GM21360 (cell line): ENCODE results near the gene MAP7.
"Not testable (repeated sequence)": the region's sequence is repeated elsewhere in the genome, so short reads cannot be mapped to it uniquely, and the experiment has no call there.

ENCODE experiments used
- ATAC-seq: cut with Tn5 transposase; IDR thresholded peaks from one replicate; pipeline ENCODE4 v1.9.1; 2021; ENCODE audit warnings: mild to moderate bottlenecking, moderate library complexity; ENCODE audit not compliant: unreplicated experiment

Gene MAP7

DNA sequence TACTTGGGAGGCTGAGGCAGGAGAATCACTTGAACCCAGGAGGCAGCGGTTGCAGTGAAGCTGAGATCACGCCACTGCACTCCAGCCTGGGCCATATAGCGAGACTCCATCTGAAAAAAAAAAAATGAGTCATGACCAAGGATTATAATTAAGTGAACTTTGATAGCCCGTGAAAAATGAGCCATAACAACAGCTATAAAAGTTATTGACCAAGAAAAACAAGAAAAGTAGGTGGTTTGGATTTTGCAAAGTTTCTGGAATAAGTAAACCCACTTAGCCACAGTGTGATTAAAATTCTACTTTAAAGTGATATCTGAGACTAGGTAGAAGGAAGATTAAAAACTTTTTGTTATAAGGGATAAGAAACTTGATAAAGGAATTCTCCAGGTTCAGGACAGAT is 234.6 kb downstream of the MAP7 start:
- ATAC-seq = no peak

DNA sequence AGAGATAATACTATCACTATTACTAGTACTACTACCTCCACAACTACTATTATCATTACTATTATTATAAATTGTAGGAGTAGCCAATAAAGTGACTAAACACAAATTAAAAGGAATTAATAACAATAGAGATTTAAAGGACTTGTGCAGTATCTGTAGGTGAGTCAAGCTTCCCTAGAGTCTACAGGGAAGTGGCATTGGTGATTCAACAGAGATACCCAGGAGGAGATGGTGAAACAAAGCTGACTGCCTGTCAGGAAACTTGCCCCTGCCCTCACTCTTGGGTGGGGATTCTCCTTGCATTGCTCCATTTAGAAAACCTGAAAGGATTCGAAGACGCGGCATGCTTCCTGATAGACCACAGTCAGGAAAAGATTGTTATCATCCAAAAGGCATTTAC is 237.2 kb downstream of the MAP7 start:
- ATAC-seq = no peak

DNA sequence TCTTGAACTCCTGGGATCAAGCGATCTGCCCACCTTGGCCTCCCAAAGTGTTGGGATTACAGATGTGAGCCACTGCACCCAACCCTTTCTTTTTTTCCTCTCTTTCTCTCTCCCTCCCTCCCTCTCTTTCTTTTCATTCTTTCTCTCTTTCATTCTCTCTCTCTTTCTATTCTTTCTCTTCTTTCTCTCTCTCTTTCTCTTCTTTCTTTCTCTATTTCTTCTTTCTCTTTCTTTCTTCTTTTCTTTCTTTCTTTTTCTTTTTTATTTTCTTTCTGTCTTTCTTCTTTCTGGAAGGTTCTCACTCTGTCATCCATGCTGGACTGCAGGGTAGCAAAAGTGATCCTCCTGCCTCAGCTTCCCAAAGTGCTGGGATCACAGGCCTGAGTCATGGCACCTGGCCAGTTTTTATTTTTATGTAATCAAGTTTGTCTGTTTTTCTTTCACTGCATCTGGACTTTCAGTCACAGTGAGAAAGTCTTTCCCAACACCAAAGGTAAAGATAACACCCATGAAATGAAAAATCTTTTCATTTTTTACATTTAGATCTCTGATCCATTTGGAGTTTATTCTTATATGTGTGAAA is 240.4 kb downstream of the MAP7 start:
- ATAC-seq = no peak

DNA sequence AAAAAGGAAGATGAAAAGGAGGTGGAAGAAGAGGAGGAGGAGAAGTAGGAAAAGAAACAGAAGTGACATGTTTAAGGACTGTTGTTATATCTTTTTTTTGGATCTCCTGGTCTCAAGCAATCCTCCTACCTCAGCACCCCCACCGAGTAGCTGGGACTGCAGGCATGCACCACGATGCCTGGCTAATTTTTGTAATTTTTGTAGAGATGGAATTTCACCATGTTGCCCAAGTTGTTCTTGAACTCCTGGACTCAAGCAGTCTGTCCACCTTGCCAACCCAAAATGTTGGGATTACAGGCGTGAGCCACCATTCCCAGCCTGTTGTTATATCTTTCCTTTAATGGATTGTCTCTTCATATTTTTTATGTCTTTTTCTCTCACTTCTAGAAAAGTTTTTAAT is 241.1 kb downstream of the MAP7 start:
- ATAC-seq = no peak

DNA sequence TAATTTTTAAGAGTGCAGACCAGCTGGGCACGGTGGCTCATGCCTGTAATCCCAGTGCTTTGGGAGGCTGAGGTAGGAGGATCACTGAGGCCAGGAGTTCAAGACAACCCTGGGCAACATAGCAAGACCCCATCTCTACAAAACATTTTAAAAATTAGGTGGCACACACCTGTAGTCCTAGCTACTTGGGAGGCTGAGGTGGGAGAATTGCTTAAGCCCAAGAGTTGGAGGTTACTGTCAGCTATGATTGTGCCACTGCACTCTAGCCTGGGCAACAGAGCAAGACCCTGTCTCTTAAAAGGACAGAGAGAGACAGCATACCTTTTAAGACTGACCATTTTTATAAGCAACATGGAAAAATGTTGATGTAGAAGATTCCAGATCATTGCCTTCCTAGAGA is 241.8 kb downstream of the MAP7 start:
- not testable (repeated sequence) for ATAC-seq

DNA sequence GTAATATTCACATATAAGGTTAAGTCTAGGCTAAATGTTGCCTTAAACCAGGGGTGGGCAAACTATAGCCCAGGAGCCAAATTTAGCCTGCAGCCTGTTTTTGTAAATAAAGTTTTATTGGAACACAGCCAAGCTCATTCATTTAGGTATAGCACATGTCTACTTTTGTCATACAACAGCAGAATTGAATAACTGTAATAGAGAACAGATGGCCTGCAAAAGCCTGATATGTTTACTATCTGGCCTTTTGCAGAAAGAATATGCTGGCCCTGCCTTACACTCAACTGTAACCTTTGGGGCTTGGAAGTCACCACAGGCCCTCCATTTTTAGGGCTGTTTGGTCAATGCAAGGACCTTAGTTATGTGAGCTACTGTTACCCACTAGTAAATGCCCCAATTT is 242.9 kb downstream of the MAP7 start:
- no peak for ATAC-seq

DNA sequence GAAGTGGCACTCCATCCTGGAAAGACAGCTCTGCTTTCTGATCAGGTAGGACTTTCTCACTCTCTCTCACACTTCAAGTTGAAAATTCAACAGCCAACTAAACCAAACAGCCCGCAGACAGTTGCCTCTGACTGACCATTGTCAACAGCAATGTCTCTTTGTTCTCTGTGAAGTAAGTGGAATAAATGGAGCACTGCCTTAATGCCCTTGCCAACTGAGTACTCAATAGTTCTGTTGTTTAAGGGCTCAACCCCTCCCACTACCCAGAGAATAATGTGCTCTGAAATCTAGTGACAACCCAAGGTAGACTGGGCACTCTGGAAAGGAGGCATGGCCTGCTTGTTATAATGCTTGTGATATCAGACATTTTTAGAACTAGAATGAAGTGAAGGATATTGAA is 243.8 kb downstream of the MAP7 start:
- no peak for ATAC-seq

DNA sequence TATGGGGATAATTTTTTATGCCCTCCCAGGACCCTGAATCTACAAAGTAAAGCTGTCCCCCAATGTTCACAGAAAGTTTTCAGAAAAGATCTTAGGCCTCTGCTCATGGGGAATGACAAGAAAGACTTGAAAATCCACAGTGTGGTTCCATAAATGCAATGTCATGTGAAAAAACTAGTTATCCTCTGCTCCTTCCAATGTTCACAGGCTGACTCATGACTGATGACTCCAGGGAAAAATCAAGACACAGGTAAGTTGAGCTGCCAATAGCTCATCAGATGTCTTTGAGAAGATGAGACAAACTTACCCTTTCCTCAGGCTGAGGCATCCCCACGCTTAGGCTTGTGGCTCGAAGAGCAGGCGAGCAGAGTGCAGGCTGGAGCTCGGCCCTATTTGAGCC is 245.8 kb downstream of the MAP7 start:
- no peak for ATAC-seq

DNA sequence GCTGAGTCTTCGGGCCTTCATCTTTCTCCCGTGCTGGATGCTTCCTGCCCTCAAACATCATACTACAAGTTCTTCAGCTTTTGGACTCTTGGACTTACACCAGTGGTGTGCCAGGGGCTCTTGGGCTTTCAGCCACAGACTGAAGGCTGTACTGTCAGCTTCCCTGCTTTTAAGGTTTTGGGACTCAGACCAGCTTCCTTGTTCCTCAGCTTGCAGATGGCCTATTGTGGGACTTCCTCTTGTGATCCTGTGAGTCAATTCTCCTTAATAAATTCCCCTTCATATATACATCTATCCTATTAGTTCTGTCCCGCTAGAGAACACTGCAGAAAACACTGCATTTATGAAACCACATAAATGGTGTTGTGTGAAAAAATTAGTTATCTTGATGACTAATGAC is 246.7 kb downstream of the MAP7 start:
- ATAC-seq = no peak

DNA sequence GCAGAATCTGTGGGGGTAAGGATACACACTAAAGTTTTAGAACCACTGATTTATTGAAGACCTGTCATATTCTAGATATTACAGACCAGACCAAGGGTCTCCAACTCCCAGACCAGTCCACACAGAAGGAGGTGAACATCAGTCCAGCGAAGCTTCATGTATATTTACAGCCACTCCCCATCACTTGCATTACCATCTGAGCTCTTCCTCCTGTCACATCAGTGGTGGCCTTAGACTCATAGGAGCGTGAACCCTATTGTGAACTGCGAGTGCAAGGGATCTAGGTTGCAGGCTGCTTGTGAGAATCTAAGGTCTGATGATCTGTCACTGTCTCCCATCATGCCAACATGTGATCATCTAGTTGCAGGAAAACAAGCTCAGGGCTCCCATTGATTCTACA is 255.6 kb downstream of the MAP7 start:
- no peak for ATAC-seq
